Astrocyte (in vitro differentiated cells and primary cell): ENCODE measurements around the gene ENO3. TPM values are rescaled to one million over a fixed set of nuclear protein-coding genes. Genes with fewer than 3 reads are reported as not detected.

Source experiments
- DNase-seq: peaks from one replicate; pipeline ENCODE4 v3.0.0-alpha.2; 2010; ENCODE audit warnings: low read depth
- FAIRE-seq: peaks from 2 replicates; lab custom pipeline; 2011; peaks lifted over from hg19 to GRCh38; lab: Jason Lieb, UNC
- H2AFZ ChIP-seq: 2 replicates; pipeline ENCODE4 v1.6.0; 2012; ENCODE audit warnings: low read depth, low read length, inconsistent platforms
- H3K27ac ChIP-seq: 2 replicates; pipeline ENCODE4 v1.5.1; 2011; ENCODE audit warnings: low read depth, low read length, inconsistent platforms
- H3K27me3 ChIP-seq: 2 replicates; pipeline ENCODE4 v1.6.0; 2011; ENCODE audit warnings: low read length, inconsistent platforms; ENCODE audit not compliant: insufficient read depth
- H3K36me3 ChIP-seq: 2 replicates; pipeline ENCODE4 v1.5.1; 2011; ENCODE audit warnings: low read length, inconsistent platforms; ENCODE audit not compliant: insufficient read depth
- H3K4me1 ChIP-seq: 2 replicates; pipeline ENCODE4 v1.5.1; 2011; ENCODE audit warnings: low read length, inconsistent platforms; ENCODE audit not compliant: insufficient read depth
- H3K4me2 ChIP-seq: 2 replicates; pipeline ENCODE4 v1.6.0; 2012; ENCODE audit warnings: low read length, inconsistent platforms
- H3K4me3 ChIP-seq: 2 replicates; pipeline ENCODE4 v1.5.1; 2011; ENCODE audit warnings: low read depth, mild to moderate bottlenecking, low read length, inconsistent platforms; ENCODE audit not compliant: insufficient read depth
- H3K79me2 ChIP-seq: 2 replicates; pipeline ENCODE4 v1.6.0; 2012; ENCODE audit warnings: mild to moderate bottlenecking, low read length, inconsistent platforms; ENCODE audit not compliant: insufficient read depth
- H3K9ac ChIP-seq: 2 replicates; pipeline ENCODE4 v1.6.0; 2012; ENCODE audit warnings: mild to moderate bottlenecking, low read length, inconsistent platforms
- H3K9me3 ChIP-seq: 2 replicates; pipeline ENCODE4 v1.5.1; 2012; ENCODE audit warnings: low read depth, mild to moderate bottlenecking, low read length, inconsistent platforms; ENCODE audit not compliant: insufficient read depth
- H4K20me1 ChIP-seq: 2 replicates; pipeline ENCODE4 v1.6.0; 2012; ENCODE audit warnings: low read length, inconsistent platforms; ENCODE audit not compliant: insufficient read depth
- H3K27ac Mint-ChIP-seq: one replicate; pipeline ENCODE4 v1.8.0; 2021; ENCODE audit warnings: mild to moderate bottlenecking, mixed read lengths; ENCODE audit not compliant: unreplicated experiment
- H3K27me3 Mint-ChIP-seq: one replicate; pipeline ENCODE4 v1.8.0; 2021; ENCODE audit warnings: low read depth, mixed read lengths; ENCODE audit not compliant: unreplicated experiment
- H3K36me3 Mint-ChIP-seq: one replicate; pipeline ENCODE4 v1.8.0; 2021; ENCODE audit warnings: low read depth, mixed read lengths; ENCODE audit not compliant: unreplicated experiment
- H3K4me1 Mint-ChIP-seq: one replicate; pipeline ENCODE4 v1.8.0; 2021; ENCODE audit warnings: low read depth, mixed read lengths; ENCODE audit not compliant: unreplicated experiment
- H3K4me3 Mint-ChIP-seq: one replicate; pipeline ENCODE4 v1.8.0; 2021; ENCODE audit warnings: mild to moderate bottlenecking, moderate library complexity, mixed read lengths; ENCODE audit not compliant: unreplicated experiment
- H3K9me3 Mint-ChIP-seq: one replicate; pipeline ENCODE4 v1.8.0; 2021; ENCODE audit warnings: mild to moderate bottlenecking, mixed read lengths; ENCODE audit not compliant: unreplicated experiment
- CTCF ChIP-seq: IDR thresholded peaks from 2 replicates; pipeline ENCODE4 v1.5.1; 2011; ENCODE audit warnings: low read depth, mild to moderate bottlenecking, inconsistent platforms, low read length, moderate library complexity; ENCODE audit not compliant: insufficient read depth
- EZH2 ChIP-seq: IDR thresholded peaks from 2 replicates; pipeline ENCODE4 v1.6.1; 2012; ENCODE audit warnings: mild to moderate bottlenecking, low read length, inconsistent platforms; ENCODE audit not compliant: insufficient read depth
- total RNA-seq: library from RNA; stranded (reverse); gene quantifications from 2 replicates; pipeline ENCODE4 v1.2.1, GENCODE V29; 2021

Gene ENO3
- total RNA-seq, 1 donor from 2014 or later = 20.4 TPM

GRCh38 chr17:4971826-4972225, 20.9 kb downstream of the ENO3 start:
- H3K36me3 Mint-ChIP-seq = peaks cover 28% of the 10 kb centered on the region
- no peaks in the 10 kb centered on the region for H3K9me3 Mint-ChIP-seq
- Histone ChIP-seq H2AFZ (no peak overlapping the region), H3K36me3 (peaks cover 9% of the 10 kb centered on the region), H3K27me3 (no peaks in the 10 kb centered on the region), H4K20me1 (peaks cover 41% of the 10 kb centered on the region), H3K4me3 (no peak overlapping the region), H3K27ac (no peak overlapping the region), H3K9me3 (no peaks in the 10 kb centered on the region), H3K9ac (no peak overlapping the region), H3K4me1 (peaks cover 23% of the 10 kb centered on the region), H3K4me2 (no peak overlapping the region), H3K79me2 (peaks cover 41% of the 10 kb centered on the region)
- FAIRE-seq = no peak
- DNase-seq = no peak
- peaks cover 24% of the 10 kb centered on the region for H3K4me1 Mint-ChIP-seq
- TF ChIP-seq EZH2 (no peak), CTCF (no peak)
- no peaks in the 10 kb centered on the region for H3K27me3 Mint-ChIP-seq
- H3K27ac Mint-ChIP-seq = no peak overlapping the region
- H3K4me3 Mint-ChIP-seq = no peak overlapping the region

- peaks cover 24% of the 10 kb centered on the region for H3K4me1 Mint-ChIP-seq
- FAIRE-seq (no peak), DNase-seq (no peak)
- no peaks in the 10 kb centered on the region for H3K27me3 Mint-ChIP-seq
- H4K20me1 ChIP-seq = peaks cover 41% of the 10 kb centered on the region
- no peaks in the 10 kb centered on the region for H3K9me3 Mint-ChIP-seq
- H3K27ac ChIP-seq = no peak overlapping the region
- no peak overlapping the region for H3K4me3 Mint-ChIP-seq
- peaks cover 41% of the 10 kb centered on the region for H3K79me2 ChIP-seq
- peaks cover 23% of the 10 kb centered on the region for H3K4me1 ChIP-seq
- TF ChIP-seq EZH2 (no peak), CTCF (no peak)
- H3K9ac ChIP-seq = no peak overlapping the region
- no peak overlapping the region for H3K4me3 ChIP-seq
- no peaks in the 10 kb centered on the region for H3K27me3 ChIP-seq
- no peak overlapping the region for H3K4me2 ChIP-seq
- no peak overlapping the region for H2AFZ ChIP-seq
- H3K9me3 ChIP-seq = no peaks in the 10 kb centered on the region
- peaks cover 29% of the 10 kb centered on the region for H3K36me3 Mint-ChIP-seq
- H3K27ac Mint-ChIP-seq = no peak overlapping the region
- peaks cover 10% of the 10 kb centered on the region for H3K36me3 ChIP-seq
Observed at GRCh38 chr17:4972322-4972721, 21.4 kb downstream of the ENO3 start.

GRCh38 chr17:4972752-4973151, 21.8 kb downstream of the ENO3 start:
- FAIRE-seq (no peak), DNase-seq (no peak)
- no peak overlapping the region for H3K27ac ChIP-seq
- H3K27me3 ChIP-seq = no peaks in the 10 kb centered on the region
- Mint-ChIP-seq H3K27ac (no peak overlapping the region), H3K9me3 (no peaks in the 10 kb centered on the region), H3K36me3 (peaks cover 32% of the 10 kb centered on the region), H3K4me1 (peaks cover 24% of the 10 kb centered on the region), H3K4me3 (no peak overlapping the region), H3K27me3 (no peaks in the 10 kb centered on the region)
- TF ChIP-seq EZH2 (no peak), CTCF (no peak)
- H2AFZ ChIP-seq = no peak overlapping the region
- H3K4me2 ChIP-seq = no peak overlapping the region
- no peaks in the 10 kb centered on the region for H3K9me3 ChIP-seq
- H3K36me3 ChIP-seq = peaks cover 10% of the 10 kb centered on the region
- peaks cover 23% of the 10 kb centered on the region for H3K4me1 ChIP-seq
- H3K9ac ChIP-seq = no peak overlapping the region
- H3K4me3 ChIP-seq = no peak overlapping the region
- peaks cover 41% of the 10 kb centered on the region for H3K79me2 ChIP-seq
- H4K20me1 ChIP-seq = peaks cover 41% of the 10 kb centered on the region
